ENCODE measurements around the gene SQSTM1.

DNA sequence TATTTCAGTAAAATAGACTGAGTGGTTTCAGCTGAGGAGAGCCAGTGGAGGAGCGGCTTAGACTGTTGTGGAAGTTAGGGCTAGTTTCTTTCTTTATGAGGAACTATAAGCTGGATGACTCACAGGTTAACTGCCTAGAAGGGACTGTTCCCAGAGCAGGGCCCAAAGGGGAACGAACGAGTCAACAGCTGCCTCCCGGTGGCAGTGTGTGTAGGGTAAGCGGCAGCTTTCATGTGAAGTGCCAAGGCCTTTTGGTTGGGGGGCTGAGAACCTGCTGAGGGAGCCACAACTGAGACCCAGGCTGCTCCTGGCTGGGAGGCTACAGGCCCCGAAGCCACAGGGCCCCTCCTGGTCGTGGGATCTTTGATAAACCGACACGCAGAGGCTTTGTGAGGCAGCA is 7.0 kb downstream of the SQSTM1 start:
- no peak for TF ChIP-seq EZH2 (IDR thresholded peaks at IDR 0.05; ENCODE audit: insufficient read depth, poor library complexity, severe bottlenecking)
- no peak for TF ChIP-seq EZH2phosphoT487 (IDR thresholded peaks at IDR 0.05; ENCODE audit: insufficient read depth, low read depth)

All from GM23248 (cell line).